HEK293T (cell line): Measurements from ENCODE around the gene PDZD8.

ENCODE experiments used
- CTCF ChIA-PET: fragments of 350-600 bp; formaldehyde crosslinking; extraction: SDS; loops from one replicate; lab custom pipeline; 2021; ENCODE audit warnings: antibody characterized with exemption, inconsistent platforms; lab: Yijun Ruan, JAX
- POLR2A ChIA-PET: fragments of 350-600 bp; formaldehyde crosslinking; extraction: SDS; loops from one replicate; lab custom pipeline; 2020; ENCODE audit warnings: antibody characterized with exemption, inconsistent platforms; lab: Yijun Ruan, JAX
- DNase-seq: peaks from one replicate; pipeline ENCODE4 v3.0.0; 2012; ENCODE audit warnings: mixed read lengths; ENCODE audit errors: extremely low spot score
- ARNT ChIP-seq: fragments of 450-650 bp; IDR thresholded peaks from 2 replicates; pipeline ENCODE4 v1.6.1; 2017; ENCODE audit warnings: mild to moderate bottlenecking
- BHLHE40 ChIP-seq: fragments of 450-650 bp; IDR thresholded peaks from 2 replicates; pipeline ENCODE4 v1.6.1; 2016; ENCODE audit warnings: mild to moderate bottlenecking, moderate library complexity, borderline replicate concordance
- CTBP1 ChIP-seq: fragments of 450-650 bp; IDR thresholded peaks from 2 replicates; pipeline ENCODE4 v1.6.1; 2016; ENCODE audit warnings: borderline replicate concordance
- ELF4 ChIP-seq: fragments of 450-650 bp; IDR thresholded peaks from 2 replicates; pipeline ENCODE4 v1.6.1; 2017; ENCODE audit warnings: antibody characterized with exemption
- FOXA1 ChIP-seq: fragments of 450-650 bp; IDR thresholded peaks from 2 replicates; pipeline ENCODE4 v1.6.1; 2016; ENCODE audit warnings: mild to moderate bottlenecking
- FOXK2 ChIP-seq: fragments of 450-650 bp; IDR thresholded peaks from 2 replicates; pipeline ENCODE4 v1.6.1; 2016; ENCODE audit warnings: mild to moderate bottlenecking
- FOXM1 ChIP-seq: fragments of 450-650 bp; IDR thresholded peaks from 2 replicates; pipeline ENCODE4 v1.6.1; 2017; ENCODE audit warnings: mild to moderate bottlenecking, borderline replicate concordance
- HDGF ChIP-seq: fragments of 450-650 bp; IDR thresholded peaks from 2 replicates; pipeline ENCODE4 v1.6.1; 2017; ENCODE audit warnings: antibody characterized with exemption, borderline replicate concordance
- L3MBTL2 ChIP-seq: fragments of 450-650 bp; conservative IDR thresholded peaks from 2 replicates; pipeline ENCODE4 v1.6.1; 2016; ENCODE audit warnings: mild to moderate bottlenecking
- LEF1 ChIP-seq: fragments of 450-650 bp; IDR thresholded peaks from 2 replicates; pipeline ENCODE4 v1.6.1; 2017; ENCODE audit warnings: mild to moderate bottlenecking, borderline replicate concordance
- NFRKB ChIP-seq: fragments of 450-650 bp; IDR thresholded peaks from 2 replicates; pipeline ENCODE4 v1.6.1; 2016; ENCODE audit warnings: mild to moderate bottlenecking, moderate library complexity
- SP1 ChIP-seq: fragments of 450-650 bp; IDR thresholded peaks from 2 replicates; pipeline ENCODE4 v1.6.1; 2017
- SUZ12 ChIP-seq: fragments of 450-650 bp; IDR thresholded peaks from 2 replicates; pipeline ENCODE4 v1.6.1; 2016; ENCODE audit warnings: mild to moderate bottlenecking
- TARDBP ChIP-seq: fragments of 450-650 bp; IDR thresholded peaks from 2 replicates; pipeline ENCODE4 v1.6.1; 2016
- ZNF384 ChIP-seq: fragments of 450-650 bp; IDR thresholded peaks from 2 replicates; pipeline ENCODE4 v1.6.1; 2016
- TF ChIP-seq, protein P1 (sequence below): fragments of 450-650 bp; IDR thresholded peaks from 2 replicates; pipeline ENCODE4 v1.6.1; 2016

Gene PDZD8

DNA sequence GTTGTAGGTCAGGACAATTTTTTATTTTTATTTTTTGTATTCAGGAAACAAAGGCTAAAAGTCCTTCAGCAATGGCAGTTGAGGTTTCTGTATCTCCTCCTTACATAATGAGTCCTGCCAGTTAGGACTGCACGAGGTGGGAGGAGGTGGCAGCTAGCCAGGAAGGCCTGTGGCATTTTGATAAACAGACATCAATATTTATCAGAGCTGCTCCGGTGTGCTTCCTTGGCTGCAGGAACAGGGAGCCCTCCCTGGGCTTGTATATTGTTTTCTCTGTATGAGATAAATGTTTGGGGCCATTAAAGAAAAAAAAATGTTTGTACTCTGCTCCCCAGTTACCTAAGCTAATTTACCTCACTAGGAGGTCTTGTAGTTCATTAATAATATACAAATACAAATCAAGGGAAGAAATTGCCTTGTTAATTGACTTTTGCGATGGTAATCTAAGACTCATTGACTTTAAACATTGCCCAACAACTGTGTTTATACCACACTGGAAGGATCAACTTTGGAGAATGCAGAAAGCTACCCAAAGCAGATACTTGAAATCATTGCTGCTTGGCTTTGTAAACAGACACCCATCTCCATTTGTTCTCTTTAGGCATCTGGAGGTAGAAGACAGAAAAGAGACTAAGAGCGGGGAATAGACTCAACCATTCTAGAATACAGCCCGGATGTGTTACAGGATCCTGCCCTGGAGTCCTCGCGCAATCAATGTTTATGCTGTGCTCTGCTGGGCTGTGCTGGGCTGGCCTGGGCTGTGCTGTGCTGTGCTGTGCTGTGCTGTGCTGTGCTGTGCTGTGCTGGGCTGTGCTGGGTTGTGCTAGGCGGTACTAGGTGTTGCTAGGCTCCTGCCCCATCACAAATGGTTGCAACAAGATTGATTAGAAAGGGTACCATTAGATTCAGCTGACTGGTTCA lies 36.5 kb upstream of the PDZD8 start:
- no peak for DNase-seq
- TF ChIP-seq FOXM1 = no peak
- no peak for TF ChIP-seq ZNF384
- no peak for TF ChIP-seq FOXA1
- no peak for TF ChIP-seq ELF4
- no peak for TF ChIP-seq LEF1
- TF ChIP-seq ARNT = no peak
- TF ChIP-seq HDGF = no peak
- TF ChIP-seq BHLHE40 = no peak
- no peak for TF ChIP-seq TARDBP
- no peak for TF ChIP-seq FOXK2
- TF ChIP-seq CTBP1 = no peak
- ChIA-PET CTCF (no interaction called here), POLR2A (no interaction called here)

DNA sequence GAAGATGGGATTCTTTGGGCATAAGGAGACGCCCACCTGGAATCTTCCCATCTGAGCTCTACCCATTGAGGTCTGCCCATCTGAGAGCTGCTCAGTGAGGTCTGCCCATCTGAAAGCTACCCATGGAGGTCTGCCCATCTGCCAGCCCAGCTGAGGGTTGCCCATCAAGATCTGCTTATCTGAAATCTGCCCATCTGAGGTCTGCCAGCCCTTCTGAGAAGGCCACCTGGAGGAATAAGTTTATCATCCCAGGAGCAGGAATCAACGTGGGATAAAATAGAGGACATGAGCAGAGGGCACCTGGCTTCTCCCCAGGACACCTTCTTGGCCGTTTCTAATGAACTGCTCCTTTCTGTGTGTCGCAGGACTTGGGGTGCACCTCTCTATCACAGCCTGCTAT lies 35.3 kb upstream of the PDZD8 start:
- TF ChIP-seq SP1 = no peak
- TF ChIP-seq ARNT = no peak
- no peak for TF ChIP-seq FOXK2
- TF ChIP-seq NFRKB = no peak
- TF ChIP-seq LEF1 = no peak
- no peak for TF ChIP-seq TARDBP
- TF ChIP-seq FOXA1 = no peak
- TF ChIP-seq L3MBTL2 = no peak
- no peak for TF ChIP-seq BHLHE40
- TF ChIP-seq CTBP1 = no peak
- no peak for TF ChIP-seq ZNF384
- no peak for TF ChIP-seq SUZ12
- no peak for TF ChIP-seq HDGF
- no peak for TF ChIP-seq ELF4
- TF ChIP-seq, protein P1, sequence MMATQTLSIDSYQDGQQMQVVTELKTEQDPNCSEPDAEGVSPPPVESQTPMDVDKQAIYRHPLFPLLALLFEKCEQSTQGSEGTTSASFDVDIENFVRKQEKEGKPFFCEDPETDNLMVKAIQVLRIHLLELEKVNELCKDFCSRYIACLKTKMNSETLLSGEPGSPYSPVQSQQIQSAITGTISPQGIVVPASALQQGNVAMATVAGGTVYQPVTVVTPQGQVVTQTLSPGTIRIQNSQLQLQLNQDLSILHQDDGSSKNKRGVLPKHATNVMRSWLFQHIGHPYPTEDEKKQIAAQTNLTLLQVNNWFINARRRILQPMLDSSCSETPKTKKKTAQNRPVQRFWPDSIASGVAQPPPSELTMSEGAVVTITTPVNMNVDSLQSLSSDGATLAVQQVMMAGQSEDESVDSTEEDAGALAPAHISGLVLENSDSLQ = no peak
- no peak for TF ChIP-seq FOXM1
- POLR2A ChIA-PET = no interaction called here
- CTCF ChIA-PET = no interaction called here

DNA sequence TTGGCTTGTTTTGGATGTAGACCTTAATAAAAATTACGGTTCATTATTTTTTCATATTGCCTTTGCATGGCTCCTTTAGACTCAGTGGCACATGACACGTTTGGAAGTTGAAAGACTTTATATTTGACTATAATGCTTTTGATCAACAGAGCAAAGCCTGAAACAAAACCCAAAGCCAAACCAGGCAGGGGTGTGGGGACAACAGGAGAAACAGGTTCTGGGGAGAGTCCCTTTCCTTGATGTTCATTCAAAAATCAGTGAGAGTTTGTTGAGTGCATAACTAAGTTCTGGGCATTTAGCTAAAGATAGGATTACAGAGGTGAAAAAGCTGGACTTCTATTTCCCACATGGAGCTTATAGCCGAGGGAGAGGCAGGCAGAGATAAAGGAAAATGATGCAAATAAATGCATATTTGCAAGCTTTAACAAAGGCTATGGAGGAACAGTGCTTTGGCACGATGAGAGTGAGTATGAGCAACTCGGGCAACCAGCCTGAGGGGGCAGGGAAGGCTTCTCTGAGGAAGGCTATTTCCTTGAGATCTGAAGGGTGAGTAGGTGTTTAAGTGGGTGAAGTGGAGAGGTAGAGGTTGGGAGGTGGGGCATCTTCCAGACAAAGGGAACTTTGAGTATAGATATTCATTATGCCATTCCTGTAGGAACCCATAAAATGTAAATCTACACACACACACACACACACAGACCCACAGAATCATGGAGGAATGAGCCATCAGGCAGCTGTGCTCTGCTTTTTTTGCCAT lies 34.5 kb upstream of the PDZD8 start:
- no peak for TF ChIP-seq NFRKB
- TF ChIP-seq, protein P1 = no peak
- no peak for TF ChIP-seq ELF4
- no peak for TF ChIP-seq SP1
- ChIA-PET POLR2A (no interaction called here), CTCF (no interaction called here)
- no peak for DNase-seq

More for the DNA sequence above, 35.3 kb upstream of the PDZD8 start:
- DNase-seq = no peak

DNA sequence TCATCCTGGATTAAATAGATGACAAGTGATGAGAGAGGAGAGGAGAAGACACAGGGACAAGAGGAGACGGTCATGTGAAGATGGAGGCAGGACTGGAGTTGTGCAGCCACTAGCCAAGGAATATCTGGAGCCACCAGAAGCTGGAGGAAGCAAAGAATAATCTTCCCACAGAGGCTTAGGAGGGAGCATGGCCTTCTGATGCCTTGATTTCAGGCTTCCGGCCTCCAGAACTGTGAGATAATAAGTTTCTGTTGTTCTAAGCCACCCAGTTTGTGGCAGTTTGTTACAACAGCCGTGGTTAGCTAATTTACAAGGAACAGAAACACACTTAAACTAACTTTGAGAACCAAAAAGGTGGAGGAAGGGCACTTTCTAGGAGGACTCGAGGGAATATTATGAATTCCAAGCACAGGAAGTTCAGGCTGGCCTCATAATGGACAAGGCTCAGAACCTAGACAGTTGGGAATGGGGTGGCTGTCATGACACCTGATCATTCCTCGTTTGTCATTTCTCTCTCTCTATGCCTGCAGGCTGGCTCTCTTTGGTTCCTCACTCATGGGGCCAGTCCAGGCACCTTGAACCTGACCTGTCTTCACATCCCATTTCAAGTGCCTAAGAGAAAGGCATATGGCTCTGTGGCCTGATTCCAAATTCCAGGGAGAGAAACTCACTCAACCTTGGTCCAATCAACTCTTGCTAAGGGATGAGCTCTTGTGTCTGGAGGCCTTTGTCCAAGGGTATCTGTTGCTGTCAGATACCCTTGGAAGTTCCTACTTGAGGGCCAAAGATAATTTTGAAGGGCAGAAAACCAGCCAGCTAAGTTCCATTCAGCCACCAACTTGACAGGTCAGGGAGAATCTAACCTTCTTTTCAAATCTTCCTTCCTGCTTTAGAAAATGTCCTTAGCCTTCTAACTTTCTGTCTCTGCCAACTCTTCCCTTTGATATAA lies 33.5 kb upstream of the PDZD8 start:
- no peak for TF ChIP-seq FOXM1
- no peak for TF ChIP-seq TARDBP
- TF ChIP-seq FOXK2 = no peak
- TF ChIP-seq NFRKB = no peak
- TF ChIP-seq CTBP1 = no peak
- no peak for TF ChIP-seq SUZ12
- no peak for TF ChIP-seq FOXA1
- no peak for TF ChIP-seq ELF4
- DNase-seq = no peak
- CTCF ChIA-PET = no interaction called here
- POLR2A ChIA-PET = no interaction called here

DNA sequence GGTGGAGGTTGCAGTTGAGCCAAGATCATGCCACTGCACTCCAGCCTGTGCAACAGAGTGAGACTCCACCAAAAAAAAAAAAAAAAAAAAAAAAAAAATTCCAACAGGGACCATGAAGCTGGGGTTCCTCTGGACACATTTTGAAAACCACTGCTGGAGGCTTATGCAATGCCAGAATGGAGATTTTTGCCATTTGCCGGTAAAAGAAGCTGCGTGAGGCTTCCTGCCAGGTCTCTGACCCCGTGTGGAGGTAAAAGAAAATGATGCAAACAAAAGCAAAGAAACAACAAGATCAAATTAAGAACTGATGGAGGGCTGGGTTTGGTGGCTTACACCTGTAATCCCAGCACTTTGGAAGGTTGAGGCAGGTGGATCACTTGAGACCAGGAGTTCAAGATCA lies 30.5 kb upstream of the PDZD8 start:
- POLR2A ChIA-PET = no interaction called here

More for the DNA sequence above, 30.5 kb upstream of the PDZD8 start:
- TF ChIP-seq BHLHE40 (no peak), ELF4 (no peak), NFRKB (no peak), FOXA1 (no peak), SP1 (no peak), ZNF384 (no peak), FOXK2 (no peak), CTBP1 (no peak), ARNT (no peak), HDGF (no peak), LEF1 (no peak), SUZ12 (no peak)
- TF ChIP-seq, protein P1 = no peak
- DNase-seq = no peak
- CTCF ChIA-PET = no interaction called here
